ENCODE measurements around the gene VGLL4.

- TF ChIP-seq CTCF (IDR thresholded peaks at IDR 0.05) (no peak), EZH2 (IDR thresholded peaks at IDR 0.05) (no peak), EZH2phosphoT487 (IDR thresholded peaks at IDR 0.05) (no peak)
Measured at GRCh38 chr3:11634081-11634635, 9.6 kb downstream of the VGLL4 start.

Measured in neural progenitor cell (in vitro differentiated cells).